ENCODE measurements around the gene NR4A3. TPM values are rescaled to one million over a fixed set of nuclear protein-coding genes. Genes with fewer than 3 reads are reported as not detected.

Gene NR4A3
- polyA plus RNA-seq, 1 of the 3 experiments (the other 2 are of a cell fraction) = 1.3 TPM

- Histone ChIP-seq H3K4me1 (ENCODE audit: control insufficient read depth in 1 of 2, insufficient read depth in 2 of 2, low read depth in 1 of 2, low read length in 1 of 2) (no peaks in the 10 kb centered on the region), H3K36me3 (replicated peaks in 1 of 2; ENCODE audit: control insufficient read depth in 1 of 2, insufficient read depth in 2 of 2, low read length in 1 of 2) (no peaks in the 10 kb centered on the region), H3K27ac (ENCODE audit: low read depth in 2 of 2, low read length in 1 of 2) (no peak overlapping the region), H3F3A (replicated peaks; ENCODE audit: insufficient read depth) (no peaks in the 10 kb centered on the region), H3K9me3 (no peaks in the 10 kb centered on the region), H2AFZ (ENCODE audit: low read depth) (peak overlapping the region; percentile 13; the same call in 1 of the 2 replicates), H4K20me1 (ENCODE audit: insufficient read depth) (no peaks in the 10 kb centered on the region), H3K79me2 (ENCODE audit: insufficient read depth) (no peaks in the 10 kb centered on the region), H3K4me3 (ENCODE audit: low read depth in 2 of 2, low read length in 1 of 2) (no peak overlapping the region), H3K9ac (no peak overlapping the region), H3K4me2 (no peak overlapping the region), H3K9me2 (no peaks in the 10 kb centered on the region), H3K27me3 (ENCODE audit: insufficient read depth) (no peaks in the 10 kb centered on the region)
- no peak for TF ChIP-seq RFX5 (IDR thresholded peaks at IDR 0.05; ENCODE audit: low read length)
- TF ChIP-seq, protein P1, sequence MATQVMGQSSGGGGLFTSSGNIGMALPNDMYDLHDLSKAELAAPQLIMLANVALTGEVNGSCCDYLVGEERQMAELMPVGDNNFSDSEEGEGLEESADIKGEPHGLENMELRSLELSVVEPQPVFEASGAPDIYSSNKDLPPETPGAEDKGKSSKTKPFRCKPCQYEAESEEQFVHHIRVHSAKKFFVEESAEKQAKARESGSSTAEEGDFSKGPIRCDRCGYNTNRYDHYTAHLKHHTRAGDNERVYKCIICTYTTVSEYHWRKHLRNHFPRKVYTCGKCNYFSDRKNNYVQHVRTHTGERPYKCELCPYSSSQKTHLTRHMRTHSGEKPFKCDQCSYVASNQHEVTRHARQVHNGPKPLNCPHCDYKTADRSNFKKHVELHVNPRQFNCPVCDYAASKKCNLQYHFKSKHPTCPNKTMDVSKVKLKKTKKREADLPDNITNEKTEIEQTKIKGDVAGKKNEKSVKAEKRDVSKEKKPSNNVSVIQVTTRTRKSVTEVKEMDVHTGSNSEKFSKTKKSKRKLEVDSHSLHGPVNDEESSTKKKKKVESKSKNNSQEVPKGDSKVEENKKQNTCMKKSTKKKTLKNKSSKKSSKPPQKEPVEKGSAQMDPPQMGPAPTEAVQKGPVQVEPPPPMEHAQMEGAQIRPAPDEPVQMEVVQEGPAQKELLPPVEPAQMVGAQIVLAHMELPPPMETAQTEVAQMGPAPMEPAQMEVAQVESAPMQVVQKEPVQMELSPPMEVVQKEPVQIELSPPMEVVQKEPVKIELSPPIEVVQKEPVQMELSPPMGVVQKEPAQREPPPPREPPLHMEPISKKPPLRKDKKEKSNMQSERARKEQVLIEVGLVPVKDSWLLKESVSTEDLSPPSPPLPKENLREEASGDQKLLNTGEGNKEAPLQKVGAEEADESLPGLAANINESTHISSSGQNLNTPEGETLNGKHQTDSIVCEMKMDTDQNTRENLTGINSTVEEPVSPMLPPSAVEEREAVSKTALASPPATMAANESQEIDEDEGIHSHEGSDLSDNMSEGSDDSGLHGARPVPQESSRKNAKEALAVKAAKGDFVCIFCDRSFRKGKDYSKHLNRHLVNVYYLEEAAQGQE (IDR thresholded peaks at IDR 0.05; ENCODE audit: low read depth, low read length) = no peak
- no peak for DNase-seq
- 22% methylated on average over 1 of the region's 1 CpG for WGBS (ENCODE audit: low lambda C conversion rate)
- CTCF ChIA-PET = no interaction called here
- POLR2A ChIA-PET = no interaction called here
Measured at GRCh38 chr9:99885747-99886146, 64.1 kb downstream of the NR4A3 start.

DNA sequence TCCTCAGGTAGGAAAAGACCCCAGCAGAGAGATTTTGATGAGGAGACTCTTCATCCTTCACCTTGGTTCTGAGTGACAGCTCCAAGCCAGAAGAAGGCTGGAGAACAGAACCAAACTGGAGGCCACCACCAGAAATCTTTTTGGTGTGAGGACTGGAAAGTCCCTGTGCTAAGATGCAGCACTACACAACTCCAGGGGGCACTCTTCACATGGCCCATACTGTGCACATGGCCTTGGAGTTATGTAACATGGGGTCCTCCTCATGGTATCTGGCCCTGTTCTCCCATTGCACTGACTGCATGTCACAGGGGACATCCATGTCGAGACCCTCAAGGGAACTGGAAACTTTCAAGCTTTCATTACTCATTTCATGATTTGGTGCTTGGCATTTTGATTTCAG, 67.4 kb downstream of the NR4A3 start:
- Histone ChIP-seq H3K9ac (no peak overlapping the region), H2AFZ (ENCODE audit: low read depth) (no peak overlapping the region), H3F3A (replicated peaks; ENCODE audit: insufficient read depth) (no peaks in the 10 kb centered on the region), H3K36me3 (replicated peaks in 1 of 2; ENCODE audit: control insufficient read depth in 1 of 2, insufficient read depth in 2 of 2, low read length in 1 of 2) (no peaks in the 10 kb centered on the region), H3K9me3 (no peaks in the 10 kb centered on the region), H3K79me2 (ENCODE audit: insufficient read depth) (no peaks in the 10 kb centered on the region), H3K4me1 (ENCODE audit: control insufficient read depth in 1 of 2, insufficient read depth in 2 of 2, low read depth in 1 of 2, low read length in 1 of 2) (no peaks in the 10 kb centered on the region; a peak in 1 of 4 replicates), H3K9me2 (no peaks in the 10 kb centered on the region), H4K20me1 (ENCODE audit: insufficient read depth) (no peaks in the 10 kb centered on the region), H3K27me3 (ENCODE audit: insufficient read depth) (no peaks in the 10 kb centered on the region), H3K27ac (ENCODE audit: low read depth in 2 of 2, low read length in 1 of 2) (no peak overlapping the region), H3K4me2 (no peak overlapping the region), H3K4me3 (ENCODE audit: low read depth in 2 of 2, low read length in 1 of 2) (no peak overlapping the region)
- ChIA-PET POLR2A (no interaction called here), CTCF (interaction anchor here (0.8 kb wide), 1 partner anchor 85 kb away, joined by 4 read pairs; no protein-coding TSS in a partner anchor)
- DNase-seq = no peak
- 76% methylated on average over 1 of the region's 1 CpG for WGBS (ENCODE audit: low lambda C conversion rate)
- TF ChIP-seq NRF1 (IDR thresholded peaks at IDR 0.05; ENCODE audit: low read depth, low read length) (no peak), CHD2 (IDR thresholded peaks at IDR 0.05; ENCODE audit: low read length, partially characterized antibody) (no peak), JUND (IDR thresholded peaks at IDR 0.05) (no peak)

GRCh38 chr9:99894826-99895225, 73.1 kb downstream of the NR4A3 start:
- Histone ChIP-seq H3K4me1 (ENCODE audit: control insufficient read depth in 1 of 2, insufficient read depth in 2 of 2, low read depth in 1 of 2, low read length in 1 of 2) (no peaks in the 10 kb centered on the region; a peak in 1 of 4 replicates), H3K27me3 (ENCODE audit: insufficient read depth) (peaks cover 6% of the 10 kb centered on the region; the same call in 1 of the 2 replicates), H3K36me3 (replicated peaks in 1 of 2; ENCODE audit: control insufficient read depth in 1 of 2, insufficient read depth in 2 of 2, low read length in 1 of 2) (no peaks in the 10 kb centered on the region), H3K9ac (no peak overlapping the region), H3F3A (replicated peaks; ENCODE audit: insufficient read depth) (no peaks in the 10 kb centered on the region), H4K20me1 (ENCODE audit: insufficient read depth) (no peaks in the 10 kb centered on the region), H3K9me3 (no peaks in the 10 kb centered on the region), H3K79me2 (ENCODE audit: insufficient read depth) (no peaks in the 10 kb centered on the region), H3K27ac (ENCODE audit: low read depth in 2 of 2, low read length in 1 of 2) (no peak overlapping the region), H3K4me3 (ENCODE audit: low read depth in 2 of 2, low read length in 1 of 2) (no peak overlapping the region), H3K4me2 (no peak overlapping the region), H2AFZ (ENCODE audit: low read depth) (no peak overlapping the region), H3K9me2 (no peaks in the 10 kb centered on the region)
- WGBS (ENCODE audit: low lambda C conversion rate) = 100% methylated on average over 2 of the region's 2 CpGs
- DNase-seq = no peak
- CTCF ChIA-PET = interaction anchor here (0.7 kb wide), 1 partner anchor 273 kb away, joined by 3 read pairs; no protein-coding TSS in a partner anchor
- POLR2A ChIA-PET = no interaction called here
- TF ChIP-seq FOXJ3 (CRISPR knock-in tag; IDR thresholded peaks at IDR 0.05) = no peak
- TF ChIP-seq PBX3 (IDR thresholded peaks at IDR 0.05) = no peak
- TF ChIP-seq, protein P2, sequence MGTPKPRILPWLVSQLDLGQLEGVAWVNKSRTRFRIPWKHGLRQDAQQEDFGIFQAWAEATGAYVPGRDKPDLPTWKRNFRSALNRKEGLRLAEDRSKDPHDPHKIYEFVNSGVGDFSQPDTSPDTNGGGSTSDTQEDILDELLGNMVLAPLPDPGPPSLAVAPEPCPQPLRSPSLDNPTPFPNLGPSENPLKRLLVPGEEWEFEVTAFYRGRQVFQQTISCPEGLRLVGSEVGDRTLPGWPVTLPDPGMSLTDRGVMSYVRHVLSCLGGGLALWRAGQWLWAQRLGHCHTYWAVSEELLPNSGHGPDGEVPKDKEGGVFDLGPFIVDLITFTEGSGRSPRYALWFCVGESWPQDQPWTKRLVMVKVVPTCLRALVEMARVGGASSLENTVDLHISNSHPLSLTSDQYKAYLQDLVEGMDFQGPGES (IDR thresholded peaks at IDR 0.05; ENCODE audit: low read depth, low read length) = no peak
- no peak for TF ChIP-seq TEAD4 (IDR thresholded peaks at IDR 0.05; ENCODE audit: borderline replicate concordance, insufficient read depth)
- no peak for TF ChIP-seq TAF1 (IDR thresholded peaks at IDR 0.05; ENCODE audit: borderline replicate concordance, low read depth, low read length)
- no peak for TF ChIP-seq NRF1 (IDR thresholded peaks at IDR 0.05; ENCODE audit: low read depth, low read length)
- no peak for TF ChIP-seq MXI1 (IDR thresholded peaks at IDR 0.05; ENCODE audit: low read depth, low read length)
- no peak for TF ChIP-seq RXRA (IDR thresholded peaks at IDR 0.05; ENCODE audit: borderline replicate concordance, low read depth)
- no peak for TF ChIP-seq CTCF (IDR thresholded peaks at IDR 0.05)
- no peak for TF ChIP-seq TCF12 (IDR thresholded peaks at IDR 0.05)
- TF ChIP-seq YY1 (IDR thresholded peaks at IDR 0.05; ENCODE audit: low read depth) = no peak
